HuH-7.5 (cell line): ENCODE measurements around the gene SLC25A41.

ENCODE experiments used
- DNase-seq: peaks from one replicate; pipeline ENCODE4 v3.0.0; 2011; ENCODE audit warnings: low spot score

The SLC25A41 gene

GRCh38 chr19:6460099-6460884 lies 26.7 kb upstream of the SLC25A41 start:
- DNase-seq, result peak; percentile 94

GRCh38 chr19:6459262-6460098 lies 25.9 kb upstream of the SLC25A41 start, which contains the start of gene SLC25A23:
Gene SLC25A23, minus strand, starts transcription at chr19:6459792. Its CDS starts 164 bp downstream, at chr19:6459628.
- peak; percentile 86 for DNase-seq

- DNase-seq, result peak; percentile 62
These were observed 25.2 kb upstream of the SLC25A41 start for GRCh38 chr19:6458695-6459261.

GRCh38 chr19:6457958-6458694 lies 24.6 kb upstream of the SLC25A41 start:
- DNase-seq, result no peak

GRCh38 chr19:6455924-6456323 lies 22.4 kb upstream of the SLC25A41 start:
- DNase-seq, result no peak

- no peak for DNase-seq
These were observed 20.5 kb upstream of the SLC25A41 start for GRCh38 chr19:6453951-6454565.

- no peak for DNase-seq
These were observed 19.3 kb upstream of the SLC25A41 start for GRCh38 chr19:6452899-6453298.

GRCh38 chr19:6452223-6452614 lies 18.7 kb upstream of the SLC25A41 start:
- DNase-seq, result no peak

GRCh38 chr19:6451583-6452222 lies 18.1 kb upstream of the SLC25A41 start:
- DNase-seq, result no peak

- DNase-seq, result no peak
These were observed 16.6 kb upstream of the SLC25A41 start for GRCh38 chr19:6450166-6450565.

GRCh38 chr19:6448045-6448444 lies 14.5 kb upstream of the SLC25A41 start:
- no peak for DNase-seq

GRCh38 chr19:6446452-6446851 lies 12.9 kb upstream of the SLC25A41 start:
- DNase-seq, result no peak

GRCh38 chr19:6443986-6444385 lies 10.4 kb upstream of the SLC25A41 start:
- DNase-seq, result no peak

GRCh38 chr19:6442087-6442688 lies 8.6 kb upstream of the SLC25A41 start:
- DNase-seq, result no peak

- no peak for DNase-seq
These were observed 7.3 kb upstream of the SLC25A41 start for GRCh38 chr19:6440905-6441304.

GRCh38 chr19:6439743-6440142 lies 6.2 kb upstream of the SLC25A41 start:
- DNase-seq, result no peak

- no peak for DNase-seq
These were observed 398 bp downstream of the SLC25A41 start for GRCh38 chr19:6433165-6433564.

GRCh38 chr19:6431891-6432290 lies 1.7 kb downstream of the SLC25A41 start:
- no peak for DNase-seq

GRCh38 chr19:6429419-6430221 lies 3.9 kb downstream of the SLC25A41 start:
- DNase-seq, result no peak
